ENCODE data around the gene HEATR5B.
A peak's percentile ranks its signal among the peaks of the same experiment; 100 is the strongest.
"Not testable (repeated sequence)": the region's sequence is repeated elsewhere in the genome, so short reads cannot be mapped to it uniquely, and the experiment has no call there.

Gene HEATR5B

GRCh38 chr2:36976065-36976464 lies 108.1 kb downstream of the HEATR5B start:
- DNase-seq = no peak

DNA sequence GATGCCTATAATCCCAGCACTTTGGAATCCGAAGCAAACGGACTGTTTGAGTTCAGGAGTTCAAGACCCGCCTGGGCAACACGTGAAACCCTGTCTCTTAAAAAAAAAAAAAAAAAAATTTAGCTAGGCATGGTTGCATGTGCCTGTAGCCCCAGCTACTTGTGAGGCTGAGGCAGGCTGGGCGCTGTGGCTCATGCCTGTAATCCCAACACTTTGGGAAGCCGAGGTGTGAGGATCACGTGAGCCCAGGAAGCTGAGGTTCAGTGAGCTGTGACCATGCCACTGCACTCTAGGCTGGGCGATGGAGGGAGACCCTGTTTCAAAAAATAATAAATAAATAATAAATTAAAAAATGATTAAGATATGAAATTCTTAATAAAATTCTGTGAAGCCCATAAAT lies 108.9 kb downstream of the HEATR5B start:
- no peak for DNase-seq

DNA sequence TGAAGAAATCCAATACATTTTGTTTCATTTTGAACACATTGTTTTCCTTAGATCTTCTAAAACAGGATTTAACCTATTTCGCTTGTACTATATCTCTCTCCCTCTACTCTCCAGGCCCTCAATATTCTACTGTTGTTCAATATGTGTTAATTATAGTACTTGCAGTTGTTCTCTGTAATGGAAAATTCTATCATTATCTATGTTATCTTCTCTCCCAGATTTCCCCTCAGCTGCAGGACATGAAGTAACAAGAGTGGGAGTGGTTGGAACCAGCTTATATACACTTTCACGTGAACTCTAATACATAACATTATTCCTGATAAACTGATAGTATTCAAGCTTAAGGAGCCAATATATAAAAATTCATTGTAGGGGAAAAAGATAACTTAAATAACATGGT lies 110.9 kb downstream of the HEATR5B start:
- DNase-seq = no peak

GRCh38 chr2:36971990-36972389 lies 112.2 kb downstream of the HEATR5B start:
- no peak for DNase-seq

DNA sequence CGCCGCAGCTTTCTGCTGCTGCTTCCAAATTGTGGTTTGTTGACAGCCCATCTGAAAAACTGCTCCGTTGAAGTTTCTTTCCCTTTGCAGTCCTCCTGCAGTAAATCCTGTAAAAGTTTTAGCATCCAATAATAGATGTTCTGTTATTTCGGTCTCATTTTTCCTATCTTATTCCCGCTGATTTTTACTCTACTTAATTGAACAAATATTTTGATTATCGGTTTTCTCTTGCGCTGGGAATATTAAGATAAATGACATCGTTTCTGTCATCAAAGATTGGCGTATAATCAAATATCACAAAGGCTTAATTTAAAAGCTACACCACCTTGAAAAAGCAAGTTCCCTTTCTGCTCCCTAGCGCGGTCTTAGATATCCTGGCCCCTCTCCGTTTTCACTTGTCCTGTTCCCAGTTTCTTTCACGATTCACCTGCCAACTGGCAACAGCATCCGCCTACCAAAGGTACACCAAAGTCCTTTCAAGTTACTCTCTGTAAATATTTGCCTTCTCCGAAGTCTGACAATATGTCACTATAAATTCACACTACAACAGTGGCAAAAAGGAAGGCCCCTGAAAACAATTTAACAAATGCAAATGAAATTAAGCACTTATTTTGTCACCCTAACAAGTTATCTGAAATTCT lies 116.8 kb downstream of the HEATR5B start:
- peak; percentile 19 for DNase-seq

- peak; percentile 97 for DNase-seq
Measured at GRCh38 chr2:36966370-36967235, 117.6 kb downstream of the HEATR5B start, which contains the start of gene STRN. TSS of gene STRN (minus strand) at chr2:36966536. CDS start at chr2:36966463, 73 bp downstream.

DNA sequence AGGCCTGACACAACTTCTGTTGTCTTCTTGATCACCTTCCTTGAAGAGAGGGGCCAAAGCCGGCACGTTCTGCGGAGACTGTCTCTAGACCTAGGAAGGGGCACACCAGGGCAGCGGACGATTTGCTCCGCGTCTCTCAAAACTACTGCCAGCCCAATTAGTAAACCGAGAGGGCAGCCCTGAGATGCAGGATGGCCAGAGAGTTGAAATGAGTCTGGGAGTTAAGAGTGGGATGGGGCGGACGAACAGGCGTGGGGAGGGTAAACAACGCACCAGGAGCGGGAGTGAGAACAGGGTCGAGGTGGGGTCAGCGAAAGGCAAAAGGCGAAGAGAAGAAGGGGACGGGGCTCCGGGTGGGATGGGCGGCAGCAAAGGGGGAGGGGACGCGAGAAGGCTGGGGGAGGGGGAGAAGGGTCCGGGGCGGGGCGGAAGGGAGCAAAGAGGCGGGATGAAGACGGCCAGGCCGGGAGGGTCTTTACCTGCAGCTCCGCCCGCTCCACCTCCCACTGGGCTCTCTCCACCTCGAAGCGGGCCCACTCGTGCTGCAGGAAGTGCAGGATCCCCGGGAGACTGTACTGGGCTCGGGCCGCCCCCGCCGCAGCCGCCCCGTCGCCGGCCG lies 118.3 kb downstream of the HEATR5B start:
- DNase-seq = peak; percentile 41

GRCh38 chr2:36965206-36965605 lies 119.0 kb downstream of the HEATR5B start:
- DNase-seq = no peak

DNA sequence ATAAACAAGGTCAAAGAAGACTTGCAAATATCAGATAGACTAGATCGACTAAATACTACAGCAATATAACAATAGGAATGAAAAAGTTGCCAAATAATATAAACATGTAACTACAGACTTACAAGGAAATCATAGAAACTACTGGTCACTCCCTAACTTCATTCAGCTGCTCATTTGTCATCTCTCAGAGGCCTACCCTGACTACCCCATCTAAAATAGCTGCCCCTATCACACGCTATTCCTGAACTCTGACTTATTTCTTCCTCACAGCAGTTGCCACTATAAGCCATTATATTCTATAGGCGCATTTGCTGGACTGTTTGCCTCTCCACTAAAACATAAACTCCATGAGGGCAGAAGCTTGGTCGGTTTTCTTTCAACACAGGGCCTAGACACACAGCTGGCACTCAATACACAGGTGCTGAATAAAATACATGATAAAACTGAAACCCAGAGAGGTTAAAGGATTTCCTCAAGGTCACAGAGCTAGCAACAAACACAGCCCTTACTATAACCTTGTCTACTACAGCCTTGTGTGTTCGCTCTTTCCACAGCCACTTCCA lies 119.6 kb downstream of the HEATR5B start:
- DNase-seq = no peak

DNA sequence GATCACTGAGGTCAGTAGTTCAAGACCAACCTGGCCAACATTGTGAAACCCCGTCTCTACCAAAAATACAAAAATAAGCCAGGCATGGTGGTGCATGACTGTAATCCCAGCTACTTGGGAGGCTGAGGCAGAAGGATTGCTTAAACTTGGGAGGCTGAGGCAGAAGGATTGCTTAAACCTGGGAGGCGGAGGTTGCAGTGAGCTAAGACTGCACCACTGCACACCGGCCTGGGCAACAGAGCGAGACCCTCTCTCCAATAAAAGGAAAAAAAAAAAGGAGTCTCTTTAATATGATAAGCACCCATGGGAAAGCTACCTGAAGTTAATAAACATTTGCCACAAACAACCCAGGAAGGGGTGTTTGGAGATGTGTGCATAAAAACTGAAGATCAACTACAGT lies 120.4 kb downstream of the HEATR5B start:
- no peak for DNase-seq

GRCh38 chr2:36963106-36963505 lies 121.1 kb downstream of the HEATR5B start:
- no peak for DNase-seq

DNA sequence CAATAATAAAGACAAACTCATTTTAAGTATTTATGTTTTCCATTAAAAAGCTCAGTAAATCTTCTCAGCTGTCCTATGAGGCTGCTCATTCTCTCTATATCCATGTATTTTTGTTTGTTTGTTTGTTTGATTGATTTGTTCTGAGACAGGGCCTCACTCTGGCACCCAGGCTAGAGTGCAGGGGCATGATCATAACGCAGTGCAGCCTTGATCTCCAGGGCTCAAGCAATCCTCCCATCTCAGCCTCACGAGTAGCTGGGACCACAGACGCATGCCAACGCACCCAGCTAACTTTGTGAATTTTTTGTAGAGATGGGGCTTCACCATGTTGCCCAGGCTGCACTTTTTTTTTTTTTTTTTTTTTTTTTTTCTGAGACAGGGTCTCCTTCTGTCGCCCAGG lies 123.4 kb downstream of the HEATR5B start:
- no peak for DNase-seq

DNA sequence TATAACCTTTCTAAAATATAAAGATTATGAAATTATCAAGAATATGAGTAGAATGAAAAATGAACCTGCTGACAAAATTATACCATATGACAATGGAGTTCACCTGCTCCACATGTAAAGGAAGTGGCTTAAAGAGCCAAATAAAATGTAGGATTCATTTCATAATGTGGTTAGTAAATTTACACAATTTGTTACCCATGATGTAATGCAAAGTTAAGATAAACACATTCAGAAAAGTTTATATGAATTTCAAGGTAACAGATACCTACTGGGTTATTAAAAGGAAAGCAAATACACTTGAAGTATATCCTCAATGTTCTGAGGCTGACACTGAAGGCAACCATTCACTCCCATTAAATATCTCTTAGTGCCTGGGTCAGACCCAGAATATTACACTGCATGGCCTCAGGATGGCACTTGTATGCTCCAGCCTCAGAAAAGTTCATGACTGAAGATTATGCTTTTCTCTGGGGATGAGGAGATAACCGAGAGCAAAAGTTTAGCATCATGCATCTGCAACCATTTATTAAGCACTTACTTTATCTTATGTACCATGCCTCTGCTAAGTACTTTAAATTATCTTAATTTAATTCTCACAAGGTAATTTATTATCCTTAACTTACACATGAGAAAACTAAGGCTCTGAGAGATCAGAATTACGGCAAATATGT lies 124.0 kb downstream of the HEATR5B start:
- no peak for DNase-seq

- no peak for DNase-seq
Measured at GRCh38 chr2:36954977-36955607, 129.1 kb downstream of the HEATR5B start.

- no peak for DNase-seq
Measured at GRCh38 chr2:36952748-36953197, 131.4 kb downstream of the HEATR5B start.

GRCh38 chr2:36951574-36951973 lies 132.6 kb downstream of the HEATR5B start:
- DNase-seq = no peak

DNA sequence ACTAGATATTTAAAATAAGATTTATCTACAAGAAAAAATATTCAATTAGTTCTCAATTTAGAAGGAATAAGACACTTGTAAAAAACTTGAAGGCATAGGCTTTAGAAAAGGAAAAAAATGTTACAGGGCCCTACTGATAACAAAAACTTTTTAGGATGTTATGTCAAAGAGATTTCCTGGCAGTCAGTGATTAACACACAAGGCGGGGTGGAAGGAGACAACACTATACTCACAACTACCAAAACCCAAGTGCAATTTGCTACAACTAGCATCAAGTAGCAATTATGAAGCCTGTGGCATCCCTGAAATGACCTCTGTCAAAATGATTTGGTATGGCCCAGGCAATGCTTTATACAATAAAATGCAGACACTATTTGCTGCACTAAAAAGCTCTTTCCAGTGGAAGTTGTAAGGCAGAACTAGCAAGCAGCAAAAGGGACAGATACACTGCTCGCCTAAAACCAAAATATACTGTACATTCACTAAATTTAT lies 133.1 kb downstream of the HEATR5B start:
- DNase-seq = no peak

DNA sequence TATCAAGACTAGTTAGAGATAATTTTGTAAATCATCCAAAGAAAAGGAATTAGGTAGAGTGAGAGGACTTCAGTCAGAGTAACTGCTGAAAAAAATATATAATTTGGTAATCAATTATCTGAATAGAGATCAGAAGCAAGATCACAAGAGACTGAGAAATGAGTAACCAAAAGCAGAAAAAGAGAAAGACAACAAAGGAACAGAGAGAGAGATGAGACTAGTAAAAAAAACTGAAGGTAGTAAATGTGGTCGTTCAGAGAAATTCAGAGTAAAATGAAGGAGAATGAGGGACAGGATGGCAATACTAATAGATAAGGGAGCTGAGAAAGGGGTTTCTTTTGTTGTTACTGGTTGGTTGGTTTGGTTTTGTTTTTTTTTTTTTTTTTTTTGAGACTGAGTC lies 134.3 kb downstream of the HEATR5B start:
- DNase-seq = no peak

DNA sequence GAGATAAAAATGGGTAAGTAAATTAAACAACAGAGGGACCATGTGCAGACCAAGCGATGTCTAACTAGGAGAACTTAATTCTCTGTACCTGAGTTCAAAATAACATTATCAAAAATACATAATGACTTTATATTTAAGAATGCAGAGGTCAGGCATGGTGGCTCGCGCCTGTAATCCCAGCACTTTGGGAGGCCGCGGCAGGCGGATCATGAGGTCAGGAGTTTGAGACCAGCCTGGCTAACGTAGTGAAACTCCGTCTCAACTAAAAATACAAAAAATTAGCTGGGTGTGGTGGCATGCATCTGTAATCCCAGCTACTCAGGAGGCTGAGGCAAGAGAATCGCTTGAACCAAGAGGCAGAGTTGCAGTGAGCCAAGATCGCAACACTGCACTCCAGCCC lies 138.9 kb downstream of the HEATR5B start:
- not testable (repeated sequence) for DNase-seq

DNA sequence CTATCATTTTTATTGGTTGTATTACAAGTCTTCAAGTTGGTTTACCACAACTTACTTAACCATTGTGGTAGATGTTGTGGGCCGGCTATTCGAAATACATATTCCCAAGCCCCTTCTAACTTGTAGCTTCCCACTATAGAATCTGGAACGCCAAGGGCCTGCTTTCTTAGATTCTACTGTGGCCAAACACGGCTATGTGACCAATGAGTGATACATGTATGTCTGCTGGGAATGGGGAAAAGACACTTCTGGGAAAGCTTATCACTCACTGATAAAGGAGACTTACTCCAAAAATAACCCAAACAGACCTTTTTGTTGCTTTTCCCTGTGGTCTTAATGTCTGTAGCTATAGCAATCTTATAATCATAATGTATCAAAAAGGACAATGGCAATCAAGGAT lies 142.3 kb downstream of the HEATR5B start:
- DNase-seq = no peak

GRCh38 chr2:36936526-36936925 lies 147.6 kb downstream of the HEATR5B start:
- not testable (repeated sequence) for DNase-seq

- DNase-seq = not testable (repeated sequence)
Measured at GRCh38 chr2:36931688-36932087, 152.5 kb downstream of the HEATR5B start.

Measured in COR-L47 (cell line).